ENCODE results near the gene GPR137.

GRCh38 chr11:64245797-64246620, 39.6 kb upstream of the GPR137 start:
- TF ChIP-seq SUZ12 (IDR thresholded peaks at IDR 0.05; ENCODE audit: extremely low read depth, insufficient read depth, insufficient read length): no peak
- TF ChIP-seq YY1 (IDR thresholded peaks at IDR 0.05; ENCODE audit: insufficient read depth, insufficient read length): no peak
